UCSD-AML1 (cell line): Measurements from ENCODE around the gene WBP1L.
"Not testable (repeated sequence)": the region's sequence is repeated elsewhere in the genome, so short reads cannot be mapped to it uniquely, and the experiment has no call there.

Experiments
- DNase-seq: peaks from one replicate; lab custom pipeline; 2025; ENCODE audit not compliant: unreplicated experiment; lab: John Stamatoyannopoulos, UW

The WBP1L gene

DNA sequence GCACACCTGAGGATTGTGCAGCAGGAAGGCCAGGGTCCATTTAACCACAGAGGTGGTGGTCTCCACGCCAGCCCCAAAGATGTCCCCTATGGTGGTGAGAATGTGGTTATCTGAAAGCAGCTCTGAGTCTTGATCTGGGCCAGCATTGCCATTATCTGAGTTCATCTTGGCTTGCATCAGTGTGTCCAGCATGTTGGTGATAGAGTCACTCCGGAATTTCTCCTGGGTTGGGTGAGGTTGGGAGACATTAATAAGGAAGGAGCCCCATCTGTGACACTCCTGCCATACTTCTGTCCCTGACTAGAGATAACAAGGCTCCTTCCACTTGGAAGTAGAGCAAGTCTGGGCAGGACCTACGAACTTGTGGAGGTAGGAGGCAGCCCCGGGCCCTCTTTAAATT is 89.2 kb downstream of the WBP1L start:
- no peak for DNase-seq

DNA sequence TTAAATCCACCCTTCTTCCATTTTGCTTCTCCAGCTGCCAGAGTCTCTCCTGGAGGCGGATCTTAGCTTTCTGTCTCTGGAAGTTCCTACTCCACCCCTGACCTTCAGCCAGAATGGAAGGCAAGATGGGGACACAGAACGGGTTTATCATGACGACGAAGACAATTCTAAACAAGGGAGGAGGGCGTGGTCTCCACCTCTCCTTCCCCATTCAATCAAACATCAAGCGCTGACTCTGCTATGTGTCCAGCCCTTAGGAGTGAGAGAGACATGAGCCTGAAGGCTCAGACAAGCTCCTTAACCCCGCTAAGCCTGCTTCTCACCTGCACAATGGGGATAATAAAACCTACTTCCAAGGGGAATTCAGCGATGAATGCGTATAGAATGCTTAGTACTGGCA is 90.4 kb downstream of the WBP1L start:
- DNase-seq: no peak

DNA sequence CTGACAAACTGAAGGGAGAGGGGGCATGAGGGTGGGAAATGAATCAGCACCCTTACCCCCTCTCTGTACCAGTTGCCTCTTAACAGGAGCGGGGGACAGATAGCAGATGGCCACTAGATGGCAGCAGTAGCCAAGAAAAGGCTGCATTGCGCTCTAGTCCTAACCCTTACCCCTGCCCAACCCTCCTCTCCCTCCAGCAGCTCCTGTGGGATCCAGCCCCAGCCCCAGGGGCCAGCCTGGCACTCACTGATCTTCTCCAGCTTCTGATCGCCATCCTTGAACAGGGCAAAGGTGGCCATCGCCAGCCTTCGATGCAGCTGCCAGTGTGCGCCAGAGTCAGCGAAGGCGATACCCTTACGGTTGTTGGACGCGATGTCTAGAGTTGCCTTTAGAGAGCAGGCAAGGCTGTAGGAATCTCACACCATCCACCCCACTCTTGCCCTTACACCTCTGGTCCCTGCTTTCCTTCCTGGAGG is 91.3 kb downstream of the WBP1L start:
- DNase-seq: peak; percentile 75

DNA sequence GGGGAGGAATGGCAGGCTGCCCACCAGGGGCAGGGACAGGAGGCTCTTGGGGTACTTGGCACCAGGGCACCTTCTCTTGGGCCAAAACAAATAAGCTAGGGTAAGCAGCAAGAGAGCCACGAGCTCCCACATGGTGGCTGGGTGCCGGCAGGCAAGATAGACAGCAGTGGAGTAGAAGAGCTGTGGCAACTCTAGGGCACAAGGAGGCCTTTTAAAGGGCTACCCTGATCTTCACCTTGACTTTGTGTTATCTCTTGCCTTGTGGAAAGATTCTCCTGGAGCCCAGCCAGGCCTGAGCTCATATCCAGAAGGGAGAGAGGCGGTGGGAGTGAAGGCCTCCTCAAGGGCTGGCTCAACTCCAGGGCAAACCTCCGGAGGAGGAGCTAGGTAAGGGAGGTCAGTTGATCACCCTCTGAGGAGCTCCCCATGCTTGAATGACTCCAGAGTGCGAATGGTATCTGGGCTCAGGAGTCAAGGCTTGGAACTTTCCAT is 93.5 kb downstream of the WBP1L start, which contains the start of gene CYP17A1:
TSS of gene CYP17A1 (minus strand) at position 184 of the 492 bp plus-strand sequence. CDS start at position 132, 52 bp downstream.
- DNase-seq: no peak

DNA sequence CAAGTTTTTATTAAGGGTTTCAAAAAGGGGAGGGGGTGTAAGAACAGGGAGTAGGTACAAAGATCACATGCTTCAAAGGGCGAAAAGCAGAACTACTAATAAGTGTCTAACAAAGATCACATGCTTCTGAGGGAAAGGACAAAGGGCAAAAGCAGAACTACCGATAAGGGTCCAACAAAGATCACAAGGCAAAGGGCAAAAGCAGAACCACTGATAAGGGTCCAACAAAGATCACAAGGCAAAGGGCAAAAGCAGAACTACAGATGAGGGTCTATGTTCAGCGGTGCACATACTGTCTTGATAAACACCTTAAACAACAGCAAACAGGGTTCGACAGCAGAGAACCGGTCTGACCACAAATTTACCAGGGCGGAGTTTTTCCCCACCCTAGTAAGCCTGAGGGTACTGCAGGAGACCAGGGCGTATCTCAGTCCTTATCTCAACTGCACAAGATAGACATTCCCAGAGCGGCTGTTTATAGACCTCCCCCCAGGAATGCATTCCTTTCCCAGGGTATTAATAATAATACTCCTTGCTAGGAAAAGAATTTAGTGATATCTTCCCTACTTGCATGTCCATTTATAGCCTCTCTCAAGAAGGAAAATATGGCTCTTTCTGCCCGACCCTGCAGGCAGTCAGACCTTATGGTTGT is 94.7 kb downstream of the WBP1L start:
- not testable (repeated sequence) for DNase-seq

DNA sequence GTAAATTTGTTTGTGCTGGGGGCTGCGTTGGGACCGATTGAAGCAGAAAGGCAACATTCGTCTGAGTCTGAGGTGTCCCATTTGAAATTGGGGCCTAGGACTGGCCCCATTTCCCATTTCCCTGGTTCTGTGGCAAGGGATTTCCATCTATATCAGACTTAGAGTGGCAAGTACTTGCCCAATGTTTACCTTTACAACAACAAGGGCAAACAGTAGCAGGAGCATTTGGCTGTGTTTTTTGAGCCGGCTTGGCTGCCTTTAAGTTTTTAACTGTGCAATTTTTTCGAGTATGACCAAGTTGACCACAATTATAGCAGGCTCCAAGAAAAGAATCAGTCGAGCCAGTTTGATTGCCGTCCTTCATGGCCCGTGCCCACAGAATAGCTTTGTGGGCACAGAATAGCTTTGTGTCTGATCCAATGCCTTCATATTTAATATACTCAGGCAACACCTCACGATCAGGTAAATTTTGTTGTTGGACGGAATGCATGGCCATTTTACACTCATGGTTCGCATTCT is 98.1 kb downstream of the WBP1L start:
- no peak for DNase-seq

DNA sequence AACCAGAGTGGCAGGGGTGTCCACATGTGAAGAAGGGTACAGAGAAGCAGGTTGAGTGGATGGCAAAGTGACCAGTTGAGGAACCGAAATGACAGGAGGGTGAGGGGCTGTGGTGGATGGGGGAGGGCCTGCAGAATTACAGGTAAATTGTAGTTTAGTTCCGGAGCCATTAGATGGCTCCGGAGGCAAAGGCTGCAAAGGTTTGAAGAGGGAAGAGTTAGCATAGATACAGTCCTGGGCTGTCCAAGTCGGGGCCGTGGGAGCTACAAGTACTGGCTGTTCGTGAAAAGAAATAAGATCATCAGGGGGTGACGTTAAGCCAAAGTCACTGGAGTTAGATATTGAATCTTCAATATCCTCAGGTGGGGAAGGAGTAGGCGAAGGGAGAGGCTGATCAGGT is 99.4 kb downstream of the WBP1L start:
- not testable (repeated sequence) for DNase-seq

DNA sequence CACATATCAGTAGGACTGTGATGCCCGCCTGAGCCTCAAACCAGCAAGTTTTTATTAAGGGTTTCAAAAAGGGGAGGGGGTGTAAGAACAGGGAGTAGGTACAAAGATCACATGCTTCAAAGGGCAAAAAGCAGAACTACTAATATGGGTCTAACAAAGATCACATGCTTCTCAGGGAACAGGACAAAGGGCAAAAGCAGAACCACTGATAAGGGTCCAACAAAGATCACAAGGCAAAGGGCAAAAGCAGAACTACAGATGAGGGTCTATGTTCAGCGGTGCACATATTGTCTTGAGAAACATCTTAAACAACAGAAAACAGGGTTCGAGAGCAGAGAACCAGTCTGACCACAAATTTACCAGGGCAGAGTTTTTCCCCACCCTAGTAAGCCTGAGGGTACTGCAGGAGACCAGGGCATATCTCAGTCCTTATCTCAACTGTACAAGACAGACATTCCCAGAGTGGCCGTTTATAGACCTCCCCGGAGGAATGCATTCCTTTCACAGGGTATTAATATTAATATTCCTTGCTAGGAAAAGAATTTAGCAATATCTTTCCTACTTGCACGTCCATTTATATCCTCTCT is 100.5 kb downstream of the WBP1L start:
- DNase-seq: not testable (repeated sequence)

DNA sequence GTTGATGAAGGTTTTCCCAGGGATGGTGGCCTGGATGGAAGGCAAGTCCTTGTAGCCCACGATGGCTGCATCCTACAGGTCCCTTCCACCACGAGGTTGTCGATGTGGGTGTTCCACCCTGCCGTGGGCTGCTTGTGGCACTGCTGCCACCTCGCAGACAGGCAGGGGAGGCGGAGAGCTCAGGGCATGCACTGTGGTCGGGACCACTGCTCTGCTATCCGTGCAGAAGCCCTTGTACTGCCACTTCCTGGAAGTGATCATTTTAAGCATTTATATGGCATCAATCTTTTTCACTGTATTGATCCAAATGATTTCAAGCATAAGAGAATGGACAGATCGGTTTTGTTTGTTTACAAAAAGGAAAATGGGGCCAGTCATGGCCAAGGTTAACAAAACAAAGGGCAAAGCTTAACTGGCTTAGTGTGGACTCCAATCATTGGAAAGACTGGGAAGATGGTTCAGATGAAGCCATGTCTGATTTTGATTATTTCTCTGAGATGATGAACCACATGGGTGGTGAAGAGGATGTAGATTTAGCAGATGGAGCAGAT is 101.7 kb downstream of the WBP1L start:
- DNase-seq: no peak

DNA sequence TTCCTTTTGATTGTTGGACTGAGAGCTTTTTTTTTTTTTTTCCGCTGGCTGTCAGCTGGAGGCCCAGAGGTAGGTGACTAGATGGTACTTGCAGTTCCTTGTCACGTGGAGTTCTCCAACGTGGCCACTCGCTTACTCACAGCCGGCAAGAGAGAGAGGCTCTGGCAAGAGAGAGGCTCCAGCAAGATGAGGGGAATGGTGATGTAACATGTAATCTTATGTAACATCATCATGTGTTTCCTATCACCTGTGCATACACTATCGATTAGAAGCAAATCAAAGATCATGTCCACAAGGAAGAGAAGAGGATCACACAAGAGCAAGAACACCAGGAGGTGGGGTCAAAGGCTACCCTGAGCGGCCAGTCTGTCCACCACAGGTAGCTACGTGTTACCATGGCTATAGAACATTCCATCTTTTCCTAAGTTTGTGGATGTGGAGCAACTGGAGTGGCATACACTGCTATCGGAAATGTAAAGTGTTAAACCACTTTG is 106.3 kb downstream of the WBP1L start:
- DNase-seq: no peak

DNA sequence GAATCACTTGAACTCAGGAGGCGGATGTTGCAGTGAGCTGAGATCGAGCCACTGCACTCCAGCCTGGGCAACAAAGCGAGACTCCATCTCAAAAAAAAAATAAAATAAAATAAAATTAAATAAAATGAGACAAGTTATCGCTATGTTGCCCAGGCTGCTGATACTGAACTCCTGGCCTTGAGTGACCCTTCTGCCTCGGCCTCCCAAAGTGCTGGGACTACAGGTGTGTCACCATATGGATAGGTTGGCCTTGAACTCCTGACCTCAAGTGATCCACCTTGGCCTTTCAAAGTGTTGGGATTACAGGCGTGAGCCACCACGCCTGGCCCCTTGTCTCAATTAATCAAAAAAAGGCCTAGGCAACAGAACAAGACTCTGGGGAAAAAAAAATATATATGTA is 109.5 kb downstream of the WBP1L start:
- DNase-seq: not testable (repeated sequence)

DNA sequence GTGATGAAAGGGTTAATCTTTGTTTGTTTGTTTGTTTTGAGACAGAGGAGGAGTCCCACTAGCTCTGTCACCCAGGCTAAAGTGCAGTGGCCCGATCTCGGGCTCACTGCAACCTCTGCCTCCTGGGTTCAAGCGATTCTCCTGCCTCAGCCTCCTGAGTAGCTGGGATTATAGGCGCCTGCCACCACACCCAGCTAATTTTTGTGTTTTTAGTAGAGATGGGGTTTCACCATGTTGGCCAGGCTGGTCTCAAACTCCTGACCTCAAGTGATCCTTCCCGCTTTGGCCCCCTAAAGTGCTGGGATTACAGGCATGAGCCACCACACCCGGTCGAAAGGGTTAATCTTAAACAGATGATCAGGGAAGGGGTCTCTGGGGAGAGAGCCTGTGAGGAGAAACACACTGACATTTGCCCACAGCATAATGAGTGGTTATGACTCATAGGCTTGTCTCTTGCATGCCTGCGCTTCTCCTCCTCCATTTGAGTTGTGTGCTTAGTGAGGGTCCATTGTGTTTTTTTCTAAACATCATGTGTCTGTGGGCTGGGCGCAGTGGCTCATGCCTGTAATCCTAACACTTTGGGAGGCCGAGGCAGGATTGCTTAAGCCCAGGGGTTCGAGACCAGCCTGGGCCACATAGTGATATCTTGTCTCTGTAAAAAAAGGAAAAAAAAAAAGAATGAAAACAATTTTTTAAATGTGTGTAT is 112.1 kb downstream of the WBP1L start:
- not testable (repeated sequence) for DNase-seq

DNA sequence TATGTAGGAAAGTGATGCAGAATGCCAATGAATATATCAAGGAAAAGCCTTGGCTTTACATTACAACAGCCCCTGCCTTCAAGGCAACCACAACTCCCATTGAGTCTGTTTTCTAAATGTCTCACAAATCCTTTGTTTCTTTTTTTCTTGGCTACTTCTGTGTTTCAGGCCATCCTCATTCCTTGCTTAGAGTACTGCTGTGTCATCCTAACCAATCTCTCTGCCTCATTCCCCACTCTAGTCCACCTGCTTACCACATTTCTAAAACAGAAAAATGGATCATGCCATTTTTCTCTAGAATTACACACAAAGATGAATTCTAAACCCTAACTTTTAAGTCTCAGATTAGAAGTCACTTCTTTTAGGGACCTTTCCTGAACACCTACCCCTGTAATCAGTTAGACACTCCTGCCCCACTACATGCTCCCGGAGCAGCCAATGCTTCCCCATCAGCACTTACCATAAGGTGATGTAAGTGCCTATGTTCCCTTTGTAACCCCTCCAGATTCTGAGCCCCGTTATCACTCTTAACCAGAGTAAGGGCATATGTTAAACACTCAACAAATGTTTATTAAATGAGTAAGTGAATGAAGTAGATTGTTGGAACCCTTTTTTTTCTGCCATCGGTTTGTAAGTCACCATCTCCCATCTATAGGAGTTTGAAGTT is 113.1 kb downstream of the WBP1L start:
- DNase-seq: no peak

DNA sequence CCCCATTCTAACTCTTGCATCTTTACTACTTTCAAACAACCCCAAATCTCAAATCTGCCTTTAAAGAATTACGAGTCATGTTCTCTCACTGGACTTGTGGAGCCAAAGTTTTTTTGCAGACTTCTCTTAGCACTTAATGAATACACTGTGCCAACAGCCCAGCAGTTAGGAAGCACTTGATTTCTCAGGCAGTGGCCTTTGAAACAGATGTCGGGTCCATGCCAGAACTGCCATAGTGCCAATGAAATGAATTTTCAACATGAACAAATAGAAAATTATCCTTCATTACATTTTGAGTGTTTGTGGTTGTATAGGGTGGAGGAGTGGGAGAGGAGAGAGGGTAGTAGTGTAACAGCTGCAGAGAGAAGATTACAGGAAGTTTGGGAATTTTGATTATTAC is 116.2 kb downstream of the WBP1L start:
- DNase-seq: no peak

DNA sequence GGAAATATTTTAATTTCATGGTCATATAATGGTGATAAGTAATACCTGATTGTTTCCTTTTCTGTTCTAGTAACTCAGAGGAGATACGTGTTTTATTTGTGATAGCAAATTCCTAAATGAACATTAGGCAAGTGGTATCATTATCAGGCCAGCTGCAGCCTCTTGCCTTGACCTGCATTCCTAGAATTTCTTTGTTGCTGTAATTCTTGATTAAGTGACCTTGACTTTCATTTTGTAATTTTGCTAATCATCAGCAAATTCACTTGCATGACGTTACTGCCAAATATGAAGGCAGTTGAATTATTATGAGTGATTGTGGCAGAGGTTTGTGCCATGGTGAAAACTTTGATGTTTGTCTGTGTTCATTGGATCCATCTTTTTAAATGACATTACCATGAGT is 119.9 kb downstream of the WBP1L start:
- no peak for DNase-seq

DNA sequence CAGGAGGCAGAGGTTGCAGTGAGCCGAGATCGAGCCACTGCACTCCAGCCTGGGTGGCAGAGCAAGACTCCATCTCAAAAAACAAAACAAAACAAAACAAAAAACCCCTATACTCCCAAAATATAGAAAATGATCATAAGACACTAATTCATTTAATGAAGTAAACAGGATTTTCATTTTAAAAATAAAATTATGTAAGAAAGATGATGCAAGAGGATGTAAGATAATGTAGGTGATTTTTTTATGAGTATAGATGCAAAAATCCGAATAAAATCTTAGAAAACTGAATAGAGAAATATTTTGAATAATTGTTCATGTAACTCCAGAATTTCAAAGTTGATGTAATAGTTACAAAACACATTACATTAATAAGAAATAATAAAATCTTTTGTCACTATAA is 121.9 kb downstream of the WBP1L start:
- no peak for DNase-seq
